Loucy (cell line): ENCODE data around the gene LIG1.

ENCODE experiments used
- H2AFZ ChIP-seq: fragments of 200-600 bp; sonication (generic); 2 replicates; pipeline ENCODE4 v1.6.0; 2016; ENCODE audit warnings: antibody characterized with exemption, mild to moderate bottlenecking, low read length, moderate library complexity
- H3F3A ChIP-seq: fragments of 200-600 bp; 2 replicates; pipeline ENCODE4 v1.6.0; 2016; ENCODE audit warnings: antibody characterized with exemption, low read depth, mild to moderate bottlenecking
- H3K27me3 ChIP-seq: fragments of 200-600 bp; sonication (generic); 2 replicates; pipeline ENCODE4 v1.6.1; 2014; ENCODE audit warnings: low read length, mild to moderate bottlenecking; ENCODE audit not compliant: insufficient read depth, poor library complexity, severe bottlenecking
- H3K36me3 ChIP-seq: fragments of 200-600 bp; sonication (generic); 2 replicates; pipeline ENCODE4 v1.6.1; 2016; ENCODE audit warnings: low read length; ENCODE audit not compliant: insufficient read depth
- H3K4me1 ChIP-seq: fragments of 200-600 bp; sonication (generic); 2 replicates; pipeline ENCODE4 v1.5.1; 2014; ENCODE audit warnings: low read length, mild to moderate bottlenecking; ENCODE audit not compliant: insufficient read depth, poor library complexity, severe bottlenecking
- H3K4me2 ChIP-seq: fragments of 200-600 bp; sonication (generic); 2 replicates; pipeline ENCODE4 v1.6.0; 2014; ENCODE audit warnings: antibody characterized with exemption, low read length, low read depth, mild to moderate bottlenecking; ENCODE audit not compliant: poor library complexity, severe bottlenecking
- H3K4me3 ChIP-seq: fragments of 200-600 bp; sonication (generic); 2 replicates; pipeline ENCODE4 v1.5.1; 2014; ENCODE audit warnings: low read length, mild to moderate bottlenecking, mixed read lengths; ENCODE audit not compliant: poor library complexity, severe bottlenecking
- H3K79me2 ChIP-seq: fragments of 200-600 bp; sonication (generic); 2 replicates; pipeline ENCODE4 v1.6.1; 2014; ENCODE audit warnings: low read length; ENCODE audit not compliant: insufficient read depth
- H3K9ac ChIP-seq: fragments of 200-600 bp; sonication (generic); 2 replicates; pipeline ENCODE4 v1.6.0; 2014; ENCODE audit warnings: mild to moderate bottlenecking, low read depth, low read length, moderate library complexity; ENCODE audit not compliant: poor library complexity, severe bottlenecking
- H3K9me2 ChIP-seq: fragments of 200-600 bp; sonication (generic); replicated peaks from 2 replicates; pipeline ENCODE4 v1.6.1; 2016; ENCODE audit warnings: low read depth, low read length, mixed read lengths
- H3K9me3 ChIP-seq: fragments of 200-600 bp; sonication (generic); 2 replicates; pipeline ENCODE4 v1.6.1; 2014; ENCODE audit warnings: mild to moderate bottlenecking, antibody characterized with exemption, low read length, low read depth; ENCODE audit not compliant: insufficient read depth
- H4K20me1 ChIP-seq: fragments of 200-600 bp; sonication (generic); 2 replicates; pipeline ENCODE4 v1.6.0; 2014; ENCODE audit warnings: antibody characterized with exemption, low read length, mild to moderate bottlenecking; ENCODE audit not compliant: insufficient read depth, poor library complexity, severe bottlenecking
- CTCF ChIP-seq: fragments of 200-600 bp; sonication (generic); conservative IDR thresholded peaks from 2 replicates; pipeline ENCODE4 v1.5.1; 2014; ENCODE audit warnings: mild to moderate bottlenecking, antibody characterized with exemption, low read length
- EZH2phosphoT487 ChIP-seq: fragments of 200-600 bp; IDR thresholded peaks from 2 replicates; pipeline ENCODE4 v1.6.1; 2018; ENCODE audit warnings: antibody characterized with exemption, mild to moderate bottlenecking, moderate library complexity, borderline replicate concordance

Gene LIG1

GRCh38 chr19:48154003-48154402, 16.1 kb downstream of the LIG1 start:
- Histone ChIP-seq H4K20me1 (peaks cover 4% of the 10 kb centered on the region), H3K4me2 (no peak overlapping the region), H3K4me3 (no peak overlapping the region), H3K27me3 (no peaks in the 10 kb centered on the region), H3K79me2 (no peaks in the 10 kb centered on the region), H3K4me1 (no peaks in the 10 kb centered on the region), H3K9me2 (no peaks in the 10 kb centered on the region), H3K9ac (no peak overlapping the region), H3F3A (no peaks in the 10 kb centered on the region), H2AFZ (no peak overlapping the region), H3K9me3 (no peaks in the 10 kb centered on the region), H3K36me3 (peaks cover 66% of the 10 kb centered on the region)
- TF ChIP-seq EZH2phosphoT487 = no peak
- no peak for TF ChIP-seq CTCF

- H3K36me3 ChIP-seq = peaks cover 68% of the 10 kb centered on the region; the same call in 1 of the 2 replicates
- no peak overlapping the region for H3K4me3 ChIP-seq
- no peaks in the 10 kb centered on the region for H3K27me3 ChIP-seq
- no peaks in the 10 kb centered on the region for H3F3A ChIP-seq
- H3K9me2 ChIP-seq = no peaks in the 10 kb centered on the region
- no peaks in the 10 kb centered on the region for H3K79me2 ChIP-seq
- H2AFZ ChIP-seq = no peak overlapping the region
- no peak overlapping the region for H3K4me2 ChIP-seq
- H4K20me1 ChIP-seq = peaks cover 4% of the 10 kb centered on the region
- H3K9me3 ChIP-seq = no peaks in the 10 kb centered on the region
- H3K4me1 ChIP-seq = no peaks in the 10 kb centered on the region
- no peak for TF ChIP-seq EZH2phosphoT487
- TF ChIP-seq CTCF = peak; percentile 81
- H3K9ac ChIP-seq = no peak overlapping the region
Observed at GRCh38 chr19:48152551-48152950, 17.6 kb downstream of the LIG1 start.

- Histone ChIP-seq H3K9me3 (no peaks in the 10 kb centered on the region), H3K9me2 (no peaks in the 10 kb centered on the region), H2AFZ (no peak overlapping the region), H3K36me3 (peaks cover 80% of the 10 kb centered on the region; the same call in 1 of the 2 replicates), H4K20me1 (peaks cover 4% of the 10 kb centered on the region), H3K4me1 (no peaks in the 10 kb centered on the region), H3K27me3 (no peaks in the 10 kb centered on the region), H3K9ac (no peak overlapping the region), H3K79me2 (no peaks in the 10 kb centered on the region), H3K4me3 (no peak overlapping the region), H3K4me2 (no peak overlapping the region), H3F3A (no peaks in the 10 kb centered on the region)
- no peak for TF ChIP-seq EZH2phosphoT487
- TF ChIP-seq CTCF = no peak
Observed at GRCh38 chr19:48149430-48149829, 20.7 kb downstream of the LIG1 start.
